ENCODE measurements around the gene FRAS1.
"Not testable (repeated sequence)": the region's sequence is repeated elsewhere in the genome, so short reads cannot be mapped to it uniquely, and the experiment has no call there.

Gene FRAS1

GRCh38 chr4:78480286-78480685 lies 423.2 kb downstream of the FRAS1 start:
- H3K4me3 ChIP-seq (ENCODE audit: low read length), result no peak overlapping the region
- no peaks in the 10 kb centered on the region for H3K27me3 ChIP-seq (ENCODE audit: insufficient read depth, low read length)
- no peaks in the 10 kb centered on the region for H3K4me1 ChIP-seq (ENCODE audit: insufficient read depth, low read length)
- H3K36me3 ChIP-seq (ENCODE audit: insufficient read depth, low read length), result peaks cover 7% of the 10 kb centered on the region
- no peak overlapping the region for H2AFZ ChIP-seq (ENCODE audit: low read depth, low read length)
- H3K9me3 ChIP-seq (ENCODE audit: low read length), result no peaks in the 10 kb centered on the region

- Histone ChIP-seq H3K36me3 (ENCODE audit: insufficient read depth, low read length) (peaks cover 7% of the 10 kb centered on the region), H3K4me1 (ENCODE audit: insufficient read depth, low read length) (no peaks in the 10 kb centered on the region)
These were observed 424.1 kb downstream of the FRAS1 start for GRCh38 chr4:78481180-78481579.

GRCh38 chr4:78482281-78482680 lies 425.2 kb downstream of the FRAS1 start:
- Histone ChIP-seq H3K27me3 (ENCODE audit: insufficient read depth, low read length) (no peaks in the 10 kb centered on the region), H3K4me3 (ENCODE audit: low read length) (no peak overlapping the region), H2AFZ (ENCODE audit: low read depth, low read length) (no peak overlapping the region), H3K9me3 (ENCODE audit: low read length) (no peaks in the 10 kb centered on the region), H3K4me1 (ENCODE audit: insufficient read depth, low read length) (no peaks in the 10 kb centered on the region), H3K36me3 (ENCODE audit: insufficient read depth, low read length) (peaks cover 7% of the 10 kb centered on the region)

More at GRCh38 chr4:78481180-78481579, 424.1 kb downstream of the FRAS1 start:
- Histone ChIP-seq H3K9me3 (ENCODE audit: low read length) (no peaks in the 10 kb centered on the region), H2AFZ (ENCODE audit: low read depth, low read length) (no peak overlapping the region), H3K4me3 (ENCODE audit: low read length) (no peak overlapping the region), H3K27me3 (ENCODE audit: insufficient read depth, low read length) (no peaks in the 10 kb centered on the region)

GRCh38 chr4:78483811-78484210 lies 426.7 kb downstream of the FRAS1 start:
- H3K4me3 ChIP-seq (ENCODE audit: low read length), result no peak overlapping the region
- no peaks in the 10 kb centered on the region for H3K36me3 ChIP-seq (ENCODE audit: insufficient read depth, low read length)
- H3K4me1 ChIP-seq (ENCODE audit: insufficient read depth, low read length), result no peaks in the 10 kb centered on the region
- no peak overlapping the region for H2AFZ ChIP-seq (ENCODE audit: low read depth, low read length)
- H3K9me3 ChIP-seq (ENCODE audit: low read length), result no peaks in the 10 kb centered on the region
- H3K27me3 ChIP-seq (ENCODE audit: insufficient read depth, low read length), result no peaks in the 10 kb centered on the region

- no peaks in the 10 kb centered on the region for H3K4me1 ChIP-seq (ENCODE audit: insufficient read depth, low read length)
- H3K36me3 ChIP-seq (ENCODE audit: insufficient read depth, low read length), result no peaks in the 10 kb centered on the region
- no peak overlapping the region for H2AFZ ChIP-seq (ENCODE audit: low read depth, low read length)
- no peaks in the 10 kb centered on the region for H3K27me3 ChIP-seq (ENCODE audit: insufficient read depth, low read length)
- no peak overlapping the region for H3K4me3 ChIP-seq (ENCODE audit: low read length)
- H3K9me3 ChIP-seq (ENCODE audit: low read length), result no peaks in the 10 kb centered on the region
These were observed 427.5 kb downstream of the FRAS1 start for GRCh38 chr4:78484574-78484973.

- no peak overlapping the region for H2AFZ ChIP-seq (ENCODE audit: low read depth, low read length)
- H3K4me1 ChIP-seq (ENCODE audit: insufficient read depth, low read length), result no peaks in the 10 kb centered on the region
- no peaks in the 10 kb centered on the region for H3K9me3 ChIP-seq (ENCODE audit: low read length)
- no peak overlapping the region for H3K4me3 ChIP-seq (ENCODE audit: low read length)
- H3K36me3 ChIP-seq (ENCODE audit: insufficient read depth, low read length), result no peaks in the 10 kb centered on the region
- H3K27me3 ChIP-seq (ENCODE audit: insufficient read depth, low read length), result no peaks in the 10 kb centered on the region
These were observed 436.6 kb downstream of the FRAS1 start for GRCh38 chr4:78493731-78494130.

- no peaks in the 10 kb centered on the region for H3K9me3 ChIP-seq (ENCODE audit: low read length)
- no peak overlapping the region for H2AFZ ChIP-seq (ENCODE audit: low read depth, low read length)
- H3K4me3 ChIP-seq (ENCODE audit: low read length), result no peak overlapping the region
These were observed 439.0 kb downstream of the FRAS1 start for GRCh38 chr4:78496021-78496643.

GRCh38 chr4:78506260-78506659 lies 449.1 kb downstream of the FRAS1 start:
- not testable (repeated sequence) for H3K9me3 ChIP-seq (ENCODE audit: low read length); H3K36me3 ChIP-seq (ENCODE audit: insufficient read depth, low read length); H3K4me3 ChIP-seq (ENCODE audit: low read length); H3K4me1 ChIP-seq (ENCODE audit: insufficient read depth, low read length); H3K27me3 ChIP-seq (ENCODE audit: insufficient read depth, low read length); H2AFZ ChIP-seq (ENCODE audit: low read depth, low read length)

More at GRCh38 chr4:78496021-78496643, 439.0 kb downstream of the FRAS1 start:
- Histone ChIP-seq H3K4me1 (ENCODE audit: insufficient read depth, low read length) (no peaks in the 10 kb centered on the region), H3K27me3 (ENCODE audit: insufficient read depth, low read length) (no peaks in the 10 kb centered on the region), H3K36me3 (ENCODE audit: insufficient read depth, low read length) (no peaks in the 10 kb centered on the region)

GRCh38 chr4:78509043-78509442 lies 451.9 kb downstream of the FRAS1 start:
- H2AFZ ChIP-seq (ENCODE audit: low read depth, low read length), result no peak overlapping the region
- H3K27me3 ChIP-seq (ENCODE audit: insufficient read depth, low read length), result no peaks in the 10 kb centered on the region
- no peak overlapping the region for H3K4me3 ChIP-seq (ENCODE audit: low read length)
- no peaks in the 10 kb centered on the region for H3K4me1 ChIP-seq (ENCODE audit: insufficient read depth, low read length)
- H3K36me3 ChIP-seq (ENCODE audit: insufficient read depth, low read length), result no peaks in the 10 kb centered on the region
- H3K9me3 ChIP-seq (ENCODE audit: low read length), result no peaks in the 10 kb centered on the region

GRCh38 chr4:78510108-78510507 lies 453.0 kb downstream of the FRAS1 start:
- Histone ChIP-seq H3K9me3 (ENCODE audit: low read length) (no peaks in the 10 kb centered on the region), H3K4me1 (ENCODE audit: insufficient read depth, low read length) (no peaks in the 10 kb centered on the region), H3K4me3 (ENCODE audit: low read length) (no peak overlapping the region), H3K27me3 (ENCODE audit: insufficient read depth, low read length) (no peaks in the 10 kb centered on the region), H2AFZ (ENCODE audit: low read depth, low read length) (no peak overlapping the region), H3K36me3 (ENCODE audit: insufficient read depth, low read length) (no peaks in the 10 kb centered on the region)

- Histone ChIP-seq H3K27me3 (ENCODE audit: insufficient read depth, low read length) (no peaks in the 10 kb centered on the region), H3K4me1 (ENCODE audit: insufficient read depth, low read length) (no peaks in the 10 kb centered on the region), H2AFZ (ENCODE audit: low read depth, low read length) (no peak overlapping the region), H3K9me3 (ENCODE audit: low read length) (no peaks in the 10 kb centered on the region), H3K4me3 (ENCODE audit: low read length) (no peak overlapping the region), H3K36me3 (ENCODE audit: insufficient read depth, low read length) (no peaks in the 10 kb centered on the region)
These were observed 453.6 kb downstream of the FRAS1 start for GRCh38 chr4:78510681-78511080.

- Histone ChIP-seq H2AFZ (ENCODE audit: low read depth, low read length) (no peak overlapping the region), H3K36me3 (ENCODE audit: insufficient read depth, low read length) (no peaks in the 10 kb centered on the region), H3K4me1 (ENCODE audit: insufficient read depth, low read length) (no peaks in the 10 kb centered on the region), H3K4me3 (ENCODE audit: low read length) (no peak overlapping the region), H3K9me3 (ENCODE audit: low read length) (no peaks in the 10 kb centered on the region), H3K27me3 (ENCODE audit: insufficient read depth, low read length) (no peaks in the 10 kb centered on the region)
These were observed 455.3 kb downstream of the FRAS1 start for GRCh38 chr4:78512357-78512920.

GRCh38 chr4:78513411-78513975 lies 456.4 kb downstream of the FRAS1 start:
- no peak overlapping the region for H3K4me3 ChIP-seq (ENCODE audit: low read length)
- no peaks in the 10 kb centered on the region for H3K36me3 ChIP-seq (ENCODE audit: insufficient read depth, low read length)
- no peaks in the 10 kb centered on the region for H3K9me3 ChIP-seq (ENCODE audit: low read length)
- no peak overlapping the region for H2AFZ ChIP-seq (ENCODE audit: low read depth, low read length)
- H3K27me3 ChIP-seq (ENCODE audit: insufficient read depth, low read length), result no peaks in the 10 kb centered on the region
- no peaks in the 10 kb centered on the region for H3K4me1 ChIP-seq (ENCODE audit: insufficient read depth, low read length)

All from neuron (in vitro differentiated cells).